Activated CD8-positive, alpha-beta memory T cell treated with anti-CD3 and anti-CD28 coated beads, Interleukin-2, amount 50 U/mL, for 1 hour (primary cell): ENCODE data around the gene RERE.

Experiments used
- DNase-seq: peaks from one replicate; pipeline ENCODE4 v3.0.0-alpha.2; 2020; ENCODE audit errors: extremely low read depth

The RERE gene

GRCh38 chr1:8817412-8818324, at the start of gene RERE:
RERE (minus strand) TSS chr1:8817640.
- peak; percentile 78 for DNase-seq

GRCh38 chr1:8866792-8867415, 49.5 kb upstream of the RERE start:
- DNase-seq, result no peak

- DNase-seq, result no peak
Observed at GRCh38 chr1:8866173-8866791, 48.8 kb upstream of the RERE start.

- DNase-seq, result no peak
Observed at GRCh38 chr1:8864713-8865344, 47.4 kb upstream of the RERE start.

- DNase-seq, result no peak
Observed at GRCh38 chr1:8863794-8864233, 46.4 kb upstream of the RERE start.

GRCh38 chr1:8863138-8863537, 45.7 kb upstream of the RERE start:
- no peak for DNase-seq

GRCh38 chr1:8862528-8862927, 45.1 kb upstream of the RERE start:
- DNase-seq, result no peak

- no peak for DNase-seq
Observed at GRCh38 chr1:8860738-8861516, 43.5 kb upstream of the RERE start.

GRCh38 chr1:8858888-8859706, 41.7 kb upstream of the RERE start:
- DNase-seq, result peak; percentile 32

- DNase-seq, result no peak
Observed at GRCh38 chr1:8858112-8858668, 40.8 kb upstream of the RERE start.

GRCh38 chr1:8856689-8857412, 39.4 kb upstream of the RERE start:
- no peak for DNase-seq

- no peak for DNase-seq
Observed at GRCh38 chr1:8854240-8854639, 36.8 kb upstream of the RERE start.

GRCh38 chr1:8851060-8851459, 33.6 kb upstream of the RERE start:
- DNase-seq, result no peak

GRCh38 chr1:8848663-8849386, 31.4 kb upstream of the RERE start:
- peak; percentile 35 for DNase-seq

- no peak for DNase-seq
Observed at GRCh38 chr1:8847990-8848389, 30.6 kb upstream of the RERE start.

- no peak for DNase-seq
Observed at GRCh38 chr1:8846263-8846662, 28.8 kb upstream of the RERE start.

- DNase-seq, result no peak
Observed at GRCh38 chr1:8845104-8846097, 28.0 kb upstream of the RERE start.
